HG02623 (cell line): ENCODE results near the gene KCND1.
"Not testable (repeated sequence)": the region's sequence is repeated elsewhere in the genome, so short reads cannot be mapped to it uniquely, and the experiment has no call there.

ENCODE experiments used
- ATAC-seq: cut with Tn5 transposase; IDR thresholded peaks from one replicate; pipeline ENCODE4 v1.9.1; 2021; ENCODE audit warnings: moderate library complexity; ENCODE audit not compliant: unreplicated experiment

The KCND1 gene

DNA sequence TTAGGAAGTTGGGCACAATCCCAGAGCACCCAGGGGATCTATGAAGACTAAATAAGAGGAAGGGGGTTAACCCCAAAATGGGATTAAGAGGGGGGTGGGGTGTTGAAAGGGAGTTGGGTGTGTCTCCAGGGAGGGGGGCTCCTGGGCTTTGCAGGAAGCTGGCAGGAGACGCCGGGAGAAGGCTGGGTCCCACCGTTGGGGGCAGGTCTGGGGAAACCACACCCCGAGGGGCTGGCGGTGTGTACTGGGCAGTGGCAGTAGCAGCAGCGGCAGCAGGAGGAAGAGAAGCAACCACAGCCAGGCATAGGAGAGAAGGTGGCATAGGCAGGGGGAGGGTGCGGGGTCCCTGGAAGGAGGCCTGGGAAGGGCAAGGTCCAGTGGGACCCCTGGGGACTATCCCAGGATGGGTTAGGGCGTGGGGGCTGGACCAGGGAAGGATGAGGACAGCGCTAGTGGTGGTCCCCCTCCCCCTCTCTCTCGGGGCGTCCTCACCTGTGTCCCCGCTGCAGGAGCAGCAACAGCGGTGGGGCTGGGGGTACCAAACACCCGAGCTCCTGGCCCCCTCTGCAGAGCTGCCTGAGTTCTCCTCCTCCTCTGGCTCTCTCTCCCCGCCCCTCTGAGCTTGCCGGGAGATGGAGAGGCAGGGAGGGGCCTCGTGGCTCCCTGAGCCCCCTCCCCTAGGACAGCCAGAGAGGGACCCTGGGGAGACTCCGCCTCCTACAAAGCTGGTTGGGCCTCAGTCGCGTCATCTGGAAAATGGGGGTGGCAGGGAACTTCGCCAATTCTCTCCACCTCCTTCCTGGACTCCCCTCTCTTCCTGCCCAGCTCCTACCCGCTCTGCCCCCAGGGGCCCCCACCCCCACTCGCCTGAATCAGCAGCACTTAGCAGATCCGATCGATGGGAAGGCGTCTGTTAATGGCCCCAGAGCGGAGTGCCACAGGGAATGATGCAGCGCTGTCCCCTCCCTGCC lies at the start of gene KCND1:
TSS of gene KCND1 (minus strand) at position 596 of the 971 bp plus-strand sequence. CDS start 1,573 bp downstream, outside the sequence.
- ATAC-seq = no peak

- ATAC-seq = no peak
Observed at GRCh38 chrX:49019599-49020249, 48.1 kb upstream of the KCND1 start.

- ATAC-seq = no peak
Observed at GRCh38 chrX:49019050-49019449, 47.4 kb upstream of the KCND1 start.

DNA sequence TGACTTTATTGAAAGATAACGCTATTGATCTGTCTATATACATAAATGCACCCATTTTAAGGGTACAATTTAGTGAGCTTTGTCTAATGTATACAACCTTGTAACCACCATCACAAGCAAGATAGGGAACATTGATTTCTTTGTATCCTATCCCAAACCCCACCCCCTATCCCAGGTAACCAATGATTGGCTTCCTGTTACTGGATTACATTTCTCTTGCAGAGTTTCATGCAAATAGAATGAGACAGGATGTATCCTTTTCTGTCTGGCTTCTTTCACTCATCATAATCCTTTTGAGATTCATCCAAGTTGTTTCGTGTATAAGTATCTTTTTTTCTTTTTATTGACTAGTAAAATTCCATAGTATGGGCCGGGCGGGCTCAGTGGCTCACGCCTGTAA lies 32.1 kb upstream of the KCND1 start:
- no peak for ATAC-seq

DNA sequence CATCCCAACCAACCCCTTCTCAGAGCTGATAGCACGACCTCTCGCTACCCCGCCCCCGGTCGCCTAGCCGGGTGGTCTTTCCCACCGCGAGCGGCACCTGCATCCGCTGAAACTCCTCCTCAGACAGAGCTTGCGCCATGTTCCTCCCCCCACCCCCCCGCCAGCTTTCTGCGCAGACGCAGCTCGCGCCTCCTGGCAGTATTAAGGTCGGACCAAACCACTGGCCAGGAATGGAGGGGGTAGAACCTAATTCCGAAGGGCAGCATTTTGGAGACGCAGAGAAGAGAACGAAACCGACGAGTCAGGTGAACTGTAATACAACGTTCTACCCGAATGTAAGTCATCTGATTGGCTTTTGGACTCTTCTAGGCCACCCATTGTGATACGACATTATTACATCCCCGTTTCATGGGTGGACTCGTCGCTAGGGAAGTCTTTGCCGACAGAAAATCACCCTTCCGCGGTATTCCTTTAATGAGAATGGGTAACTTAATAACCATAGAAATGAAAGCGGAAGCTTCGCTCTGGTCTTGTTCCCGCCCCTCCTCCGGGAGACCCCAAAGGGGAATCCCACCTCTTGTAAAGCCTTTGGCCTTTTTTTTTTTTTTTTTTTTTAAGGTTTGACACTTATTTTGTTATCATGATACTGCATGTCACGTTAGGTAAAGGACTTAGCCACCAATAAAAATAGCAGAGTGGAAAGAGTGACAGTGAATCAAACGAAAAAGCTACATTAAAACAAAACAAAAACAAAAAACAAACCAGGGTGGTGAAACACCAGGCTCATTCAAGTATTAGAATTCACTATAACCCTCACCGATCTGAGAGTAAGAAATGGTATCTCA lies 30.7 kb upstream of the KCND1 start, which contains the start of gene GRIPAP1:
TSS of gene GRIPAP1 (minus strand) at position 174 of the 845 bp plus-strand sequence. CDS start at position 139, 35 bp downstream.
- peak; percentile 75 for ATAC-seq

DNA sequence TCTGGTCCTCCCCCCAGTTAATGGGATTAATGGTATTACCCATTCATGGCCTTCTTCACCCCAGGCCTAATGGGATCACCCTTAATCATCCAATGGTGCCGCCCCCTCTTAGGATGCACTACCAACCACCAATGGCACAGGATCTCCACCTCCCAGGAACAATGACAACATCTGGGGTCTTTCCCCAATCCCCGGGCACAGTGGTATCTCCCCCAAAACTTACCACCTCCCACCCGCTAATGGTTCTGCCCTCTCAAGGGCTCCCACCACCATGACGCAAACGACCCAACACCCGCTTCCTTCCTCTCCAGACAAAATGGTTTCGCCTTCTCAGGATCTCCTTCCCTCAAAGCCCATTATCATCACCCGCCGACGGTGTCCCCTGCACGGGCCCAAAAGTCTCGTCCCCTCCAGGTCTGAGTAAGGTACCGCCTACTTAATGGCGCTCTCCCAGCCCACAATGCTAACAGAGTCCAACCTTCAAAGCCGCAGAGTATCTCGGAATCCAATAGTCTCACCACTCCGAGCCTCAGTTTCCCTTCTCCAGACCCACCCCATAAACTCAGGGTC lies 30.0 kb upstream of the KCND1 start:
- peak; percentile 20 for ATAC-seq

GRCh38 chrX:49000636-49001035 lies 29.0 kb upstream of the KCND1 start:
- no peak for ATAC-seq

GRCh38 chrX:48999030-48999429 lies 27.4 kb upstream of the KCND1 start:
- ATAC-seq = no peak

DNA sequence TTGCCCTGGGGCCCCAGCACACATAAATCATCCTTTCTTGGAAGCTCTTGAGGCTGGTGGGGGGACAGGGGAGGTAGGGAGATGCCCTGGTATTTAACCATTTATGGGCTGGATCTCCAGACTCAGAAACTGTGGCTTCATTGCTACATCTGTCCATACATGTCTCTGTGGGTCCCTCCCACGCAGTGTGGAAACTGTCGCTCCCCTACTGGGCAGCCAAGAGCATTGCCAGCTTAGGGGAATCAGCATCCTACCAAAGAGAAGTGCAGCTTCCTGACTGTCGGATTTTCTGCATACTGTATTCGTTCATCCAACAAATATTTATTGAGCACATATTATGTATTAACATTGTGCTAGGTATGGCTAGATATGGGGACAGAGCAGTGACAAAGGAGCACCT lies 26.7 kb upstream of the KCND1 start:
- no peak for ATAC-seq

DNA sequence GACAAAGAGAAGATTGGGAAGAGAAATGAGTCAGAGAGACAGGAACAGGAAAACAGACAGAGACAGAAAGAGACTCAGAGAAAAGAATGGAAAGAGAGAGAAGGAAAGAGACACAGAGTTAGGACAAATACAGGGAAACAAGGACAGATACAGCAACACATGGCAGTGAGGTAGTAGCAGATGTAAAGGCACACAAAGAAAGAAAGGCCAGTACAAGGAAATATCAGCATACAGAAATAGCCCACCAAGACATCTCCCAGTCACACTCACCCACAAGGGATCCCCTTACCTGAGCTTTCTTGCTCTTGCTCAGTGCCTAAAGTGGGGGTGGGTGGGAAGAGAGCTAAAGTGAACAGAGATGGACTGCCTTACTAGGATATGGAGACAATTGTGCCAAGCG lies 26.2 kb upstream of the KCND1 start:
- no peak for ATAC-seq

DNA sequence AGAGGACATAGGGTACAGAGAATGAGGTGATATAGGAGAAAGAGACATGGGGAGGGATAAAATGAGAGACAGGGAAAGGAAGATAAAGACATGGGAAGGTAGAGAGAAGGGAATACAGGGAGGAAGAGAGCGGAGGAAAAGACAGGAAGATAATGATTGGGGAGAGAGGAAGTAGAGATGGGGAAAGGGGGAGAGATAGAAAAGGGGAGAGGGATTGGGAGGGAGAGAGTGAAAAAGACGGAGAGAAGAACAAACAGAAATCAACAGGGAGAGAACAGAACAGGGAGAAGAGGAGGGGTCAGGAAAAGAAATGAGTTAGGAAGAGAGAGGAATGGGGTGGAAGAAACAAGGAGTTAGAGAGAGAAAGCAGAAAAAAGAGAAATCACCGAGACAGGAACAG lies 25.8 kb upstream of the KCND1 start:
- no peak for ATAC-seq

DNA sequence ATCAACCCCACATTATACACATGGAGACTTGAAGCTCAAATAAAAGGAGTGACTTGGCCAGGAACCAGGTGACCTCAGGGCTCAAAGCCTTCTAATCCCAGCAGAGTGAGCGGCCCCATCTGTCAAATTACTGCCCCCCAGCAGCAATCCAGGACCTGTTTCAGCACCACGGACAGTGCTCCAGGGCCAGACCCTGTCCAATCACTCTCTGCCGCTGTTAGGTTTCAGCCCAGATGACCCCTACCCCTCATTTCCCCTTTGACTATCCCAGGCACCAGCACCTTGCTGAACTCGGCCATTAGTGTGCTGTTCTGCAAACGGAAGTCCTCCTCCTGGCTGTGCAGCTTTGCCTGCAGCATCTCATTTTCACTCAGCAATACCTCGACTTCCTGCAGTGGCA lies 25.3 kb upstream of the KCND1 start:
- ATAC-seq = no peak

GRCh38 chrX:48992341-48992740 lies 20.7 kb upstream of the KCND1 start:
- no peak for ATAC-seq

GRCh38 chrX:48989483-48989882 lies 17.8 kb upstream of the KCND1 start:
- no peak for ATAC-seq

GRCh38 chrX:48983896-48984295 lies 12.3 kb upstream of the KCND1 start:
- ATAC-seq = no peak

- ATAC-seq = no peak
Observed at GRCh38 chrX:48983081-48983480, 11.4 kb upstream of the KCND1 start.

GRCh38 chrX:48981178-48981577 lies 9.5 kb upstream of the KCND1 start:
- ATAC-seq = no peak

GRCh38 chrX:48980341-48980740 lies 8.7 kb upstream of the KCND1 start:
- not testable (repeated sequence) for ATAC-seq

DNA sequence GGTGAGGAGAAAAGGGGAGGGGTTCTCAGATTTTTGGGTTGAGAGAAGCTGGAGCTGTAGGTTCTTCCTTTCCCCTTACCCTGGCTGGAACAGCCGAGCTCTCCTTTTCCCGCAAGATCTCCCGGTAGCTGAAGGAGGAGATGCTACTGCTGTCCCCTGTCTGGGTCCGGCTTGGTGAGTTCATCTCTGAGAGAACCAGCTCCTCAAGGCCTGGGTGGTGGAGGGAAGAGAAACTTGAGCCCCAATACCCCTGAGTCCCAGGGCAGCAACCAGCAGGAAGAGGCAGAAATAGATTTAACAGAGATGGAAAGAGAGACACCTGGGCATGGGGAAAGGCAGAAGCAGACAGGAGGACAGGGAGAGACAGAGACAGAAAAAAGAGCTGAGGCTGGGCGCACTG lies 6.6 kb upstream of the KCND1 start:
- ATAC-seq = no peak

- ATAC-seq = no peak
Observed at GRCh38 chrX:48976086-48976485, 4.4 kb upstream of the KCND1 start.

- ATAC-seq = no peak
Observed at GRCh38 chrX:48975541-48975940, 3.9 kb upstream of the KCND1 start.
